ENCODE measurements around the gene RIC3.

GRCh38 chr11:8218409-8218808, 49.6 kb upstream of the RIC3 start:
- TF ChIP-seq, protein P1, sequence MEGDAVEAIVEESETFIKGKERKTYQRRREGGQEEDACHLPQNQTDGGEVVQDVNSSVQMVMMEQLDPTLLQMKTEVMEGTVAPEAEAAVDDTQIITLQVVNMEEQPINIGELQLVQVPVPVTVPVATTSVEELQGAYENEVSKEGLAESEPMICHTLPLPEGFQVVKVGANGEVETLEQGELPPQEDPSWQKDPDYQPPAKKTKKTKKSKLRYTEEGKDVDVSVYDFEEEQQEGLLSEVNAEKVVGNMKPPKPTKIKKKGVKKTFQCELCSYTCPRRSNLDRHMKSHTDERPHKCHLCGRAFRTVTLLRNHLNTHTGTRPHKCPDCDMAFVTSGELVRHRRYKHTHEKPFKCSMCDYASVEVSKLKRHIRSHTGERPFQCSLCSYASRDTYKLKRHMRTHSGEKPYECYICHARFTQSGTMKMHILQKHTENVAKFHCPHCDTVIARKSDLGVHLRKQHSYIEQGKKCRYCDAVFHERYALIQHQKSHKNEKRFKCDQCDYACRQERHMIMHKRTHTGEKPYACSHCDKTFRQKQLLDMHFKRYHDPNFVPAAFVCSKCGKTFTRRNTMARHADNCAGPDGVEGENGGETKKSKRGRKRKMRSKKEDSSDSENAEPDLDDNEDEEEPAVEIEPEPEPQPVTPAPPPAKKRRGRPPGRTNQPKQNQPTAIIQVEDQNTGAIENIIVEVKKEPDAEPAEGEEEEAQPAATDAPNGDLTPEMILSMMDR (conservative IDR thresholded peaks at IDR 0.05 in 1 of 2, IDR thresholded peaks at IDR 0.05 in 1 of 2; ENCODE audit: extremely low read depth in 1 of 2, insufficient read depth in 1 of 2, low read depth in 1 of 2, low read length in 2 of 2), result no peak
- TF ChIP-seq EZH2 (IDR thresholded peaks at IDR 0.05; ENCODE audit: borderline replicate concordance, low read length), result no peak

Measured in mammary epithelial cell (primary cell).